GM12878 (cell line): ENCODE measurements around the gene PRR12. TPM values are rescaled to one million over a fixed set of nuclear protein-coding genes. Genes with fewer than 3 reads are reported as not detected.

Experiments
- ATAC-seq: fragments of 200-7000 bp; cut with Tn5 transposase; 3 replicates; pipeline ENCODE4 v1.9.1; 2020; ENCODE audit warnings: mild to moderate bottlenecking, moderate library complexity
- BruUV-seq: library from RNA; stranded (reverse); fragments of 400-500 nt; replicated peaks from 2 replicates; lab custom pipeline; 2021; lab: Mats Ljungman, UMichigan
- CTCF ChIA-PET: fragments of 300-600 bp; sonication (Branson Sonifier 250); formaldehyde crosslinking; extraction: SDS; loops from one replicate; lab custom pipeline; 2021; ENCODE audit warnings: inconsistent platforms; lab: Yijun Ruan, JAX
- POLR2A ChIA-PET: fragments of 350-600 bp; formaldehyde crosslinking; extraction: SDS; loops from one replicate; lab custom pipeline; 2021; ENCODE audit warnings: inconsistent platforms; lab: Charles Lee
- RAD21 ChIA-PET: fragments of 300-600 bp; sonication (Branson Sonifier 250); formaldehyde crosslinking; loops from one replicate; lab custom pipeline; 2023; ENCODE audit warnings: antibody characterized with exemption; ENCODE audit not compliant: unreplicated experiment; lab: Charles Lee
- SMC1A ChIA-PET: fragments of 300-600 bp; sonication (Branson Sonifier 250); formaldehyde crosslinking; loops from one replicate; lab custom pipeline; 2023; ENCODE audit not compliant: unreplicated experiment, uncharacterized antibody; lab: Charles Lee
- DNase-seq: peaks from one replicate; pipeline ENCODE4 v3.0.0-alpha.2; 2011; ENCODE audit warnings: low read depth, low spot score
- FAIRE-seq: peaks from 3 replicates; lab custom pipeline; 2011; peaks lifted over from hg19 to GRCh38; lab: Jason Lieb, UNC
- H2AFZ ChIP-seq: 2 replicates; pipeline ENCODE4 v1.6.0; 2011; ENCODE audit warnings: low read depth, low read length, control low read depth; ENCODE audit not compliant: control insufficient read depth
- H3K27ac ChIP-seq: 2 replicates; pipeline ENCODE4 v1.5.1; 2011; ENCODE audit warnings: control low read depth; ENCODE audit not compliant: control insufficient read depth, insufficient read depth
- H3K27me3 ChIP-seq, 2 experiments: replicated peaks in 1 of 2; 2 replicates each; pipeline versions ENCODE4 v1.6.0 to v1.6.1; 2011; ENCODE audit warnings: low read length in 1 of 2; ENCODE audit not compliant: control insufficient read depth in 2 of 2, insufficient read depth in 2 of 2
- H3K36me3 ChIP-seq, 2 experiments: 2 replicates each; pipeline ENCODE4 v1.5.1; 2011; ENCODE audit warnings: low read length in 1 of 2; ENCODE audit not compliant: control insufficient read depth in 2 of 2, insufficient read depth in 2 of 2
- H3K4me1 ChIP-seq: 2 replicates; pipeline ENCODE4 v1.6.1; 2011; ENCODE audit warnings: mild to moderate bottlenecking, low read length, moderate library complexity, mixed read lengths; ENCODE audit not compliant: control insufficient read depth, insufficient read depth
- H3K4me2 ChIP-seq: 2 replicates; pipeline ENCODE4 v1.6.0; 2011; ENCODE audit warnings: control low read depth; ENCODE audit not compliant: control insufficient read depth, insufficient read depth
- H3K4me3 ChIP-seq: fragments of 200-600 bp; sonication (generic); 2 replicates; pipeline ENCODE4 v1.5.1; 2016
- H3K79me2 ChIP-seq: 2 replicates; pipeline ENCODE4 v1.6.0; 2011; ENCODE audit warnings: low read length; ENCODE audit not compliant: control insufficient read depth, insufficient read depth
- H3K9ac ChIP-seq: 2 replicates; pipeline ENCODE4 v1.8.0; 2011; ENCODE audit warnings: low read length, control low read depth, mixed read lengths; ENCODE audit not compliant: control insufficient read depth, insufficient read depth
- H3K9me3 ChIP-seq: replicated peaks from 3 replicates; pipeline ENCODE4 v1.5.1; 2011; ENCODE audit warnings: mild to moderate bottlenecking, low read length; ENCODE audit not compliant: control insufficient read depth, insufficient read depth
- H4K20me1 ChIP-seq: 2 replicates; pipeline ENCODE4 v1.6.0; 2011; ENCODE audit not compliant: control insufficient read depth, insufficient read depth
- ATF3 ChIP-seq: IDR thresholded peaks from 2 replicates; pipeline ENCODE4 v1.6.1; 2011; ENCODE audit warnings: low read depth, mild to moderate bottlenecking, low read length, moderate library complexity, borderline replicate concordance; ENCODE audit errors: extremely low read depth
- E2F4 ChIP-seq: IDR thresholded peaks from 2 replicates; pipeline ENCODE4 v1.6.1; 2012; ENCODE audit warnings: low read depth, low read length, improper control_type of control experiment
- HSF1 ChIP-seq: fragments of 150-350 bp; IDR thresholded peaks from 2 replicates; pipeline ENCODE4 v1.6.1; 2014; ENCODE audit warnings: mild to moderate bottlenecking, low read depth, low read length
- IKZF1 ChIP-seq: fragments of 450-650 bp; conservative IDR thresholded peaks from 2 replicates; pipeline ENCODE4 v1.6.1; 2017; ENCODE audit warnings: antibody characterized with exemption, mild to moderate bottlenecking
- IRF4 ChIP-seq: IDR thresholded peaks from 2 replicates; pipeline ENCODE4 v1.6.1; 2011; ENCODE audit warnings: low read depth, low read length
- MAX ChIP-seq: IDR thresholded peaks from 2 replicates; pipeline ENCODE4 v1.6.1; 2012; ENCODE audit warnings: low read depth, low read length, improper control_type of control experiment
- PBX3 ChIP-seq: IDR thresholded peaks from 2 replicates; pipeline ENCODE4 v1.6.1; 2011; ENCODE audit warnings: mild to moderate bottlenecking, low read depth, low read length, moderate library complexity; ENCODE audit not compliant: insufficient replicate concordance
- RB1 ChIP-seq: fragments of 450-650 bp; formaldehyde crosslinking; IDR thresholded peaks from 2 replicates; pipeline ENCODE4 v1.6.1; 2017; ENCODE audit warnings: mild to moderate bottlenecking, borderline replicate concordance
- SIN3A ChIP-seq: IDR thresholded peaks from 2 replicates; pipeline ENCODE4 v1.6.1; 2012; ENCODE audit warnings: low read depth, low read length, improper control_type of control experiment
- SPI1 ChIP-seq: IDR thresholded peaks from 2 replicates; pipeline ENCODE4 v1.6.1; 2011; ENCODE audit warnings: low read depth, mild to moderate bottlenecking, low read length, moderate library complexity, borderline replicate concordance; ENCODE audit not compliant: insufficient read depth
- TBL1XR1 ChIP-seq: IDR thresholded peaks from 2 replicates; pipeline ENCODE4 v1.6.1; 2012; ENCODE audit warnings: low read depth, low read length, improper control_type of control experiment
- TCF12 ChIP-seq: IDR thresholded peaks from 2 replicates; pipeline ENCODE4 v1.6.1; 2011; ENCODE audit warnings: low read depth, mild to moderate bottlenecking, low read length
- YBX1 ChIP-seq: fragments of 450-650 bp; IDR thresholded peaks from 2 replicates; pipeline ENCODE4 v1.6.1; 2016; ENCODE audit warnings: antibody characterized with exemption
- ZBED1 ChIP-seq: IDR thresholded peaks from 2 replicates; pipeline ENCODE4 v1.6.1; 2016; ENCODE audit warnings: borderline replicate concordance
- ZBTB11 ChIP-seq: fragments of 450-650 bp; formaldehyde crosslinking; IDR thresholded peaks from 2 replicates; pipeline ENCODE4 v1.5.0; 2022; ENCODE audit warnings: mild to moderate bottlenecking, missing genetic modification characterization
- ZNF207 ChIP-seq: fragments of 450-650 bp; IDR thresholded peaks from 2 replicates; pipeline ENCODE4 v1.6.1; 2014; ENCODE audit warnings: antibody characterized with exemption, mild to moderate bottlenecking, borderline replicate concordance
- WGBS: methylation state at CpG from one replicate; pipeline ENCODE4 v1.1.6; 2016; ENCODE audit warnings: low lambda C conversion rate; ENCODE audit not compliant: insufficient replicate concordance, insufficient coverage; ENCODE audit errors: missing lambda C conversion rate; 5-methylcytosine and 5-hydroxymethylcytosine counted together
- in situ Hi-C: fragments of 300-500 bp; cut with MboI; formaldehyde crosslinking; loops from 9 replicates; pipeline ENCODE4 v1.14.3; 2018; ENCODE audit warnings: mixed read lengths
- intact Hi-C: fragments of 100-400 bp; cut with micrococcal nuclease; formaldehyde crosslinking; loops from one replicate; pipeline ENCODE4 v1.14.2; 2022; ENCODE audit not compliant: unreplicated experiment
- polyA plus RNA-seq, 11 experiments: library from polyadenylated mRNA; depleted of rRNA in 4 of 11; unstranded in 6 of 11; stranded (reverse) in 5 of 11; fragments of >200 nt; fragmentation: Nextera tagmentation in 4 of 11; fragmentation: Illumina TruSeq in 1 of 11; extraction: Ambion mirVana in 4 of 11; extraction: Trizol in 1 of 11; gene quantifications; 1 replicate in 1 of 11; 2 replicates in 10 of 11; pipeline versions ENCODE4 v1.2.1 to v1.2.3, GENCODE V29; 2011 to 2016; ENCODE audit warnings: inconsistent platforms in 2 of 11, missing spikeins in 2 of 11, low read depth in 1 of 11
- total RNA-seq, 4 experiments: library from RNA; depleted of rRNA in 3 of 4; stranded (reverse); fragments of >200 nt in 3 of 4; fragmentation: Illumina TruSeq in 1 of 4; extraction: Trizol in 1 of 4; gene quantifications; 2 replicates each; pipeline versions ENCODE4 v1.2.1 to v1.2.3, GENCODE V29; 2013 to 2021

The PRR12 gene
- total and polyA plus RNA-seq, 10 of the 15 experiments (the other 5 are each of a cell fraction or from before 2014, with no cell fraction given), result 0.02 to 25.3 (median 1.6) TPM

- intact Hi-C loops, result loop anchor here (2.0 kb wide), 1 partner anchor 22 kb away; the partner anchor contains the start of gene SCAF1
- no peak for ATAC-seq
- H3K9ac ChIP-seq, result peak overlapping the region; percentile 97
- H3K27ac ChIP-seq, result peak overlapping the region; percentile 91
- ChIA-PET POLR2A (interaction anchor here (0.6 to 6.0 kb wide), 10 partner anchors 12 to 329 kb away, joined by 3 to 126 read pairs (median 5); partner anchors contain the start of genes AP2A1, NOSIP, PRMT1 and PRRG2), SMC1A (interaction anchor here (1.7 to 2.2 kb wide), 5 partner anchors 11 to 72 kb away, joined by 4 to 9 read pairs (median 7); partner anchors contain the start of gene RRAS), CTCF (interaction anchor here (0.6 to 5.5 kb wide), 6 partner anchors 11 to 707 kb away, joined by 3 to 80 read pairs (median 8); partner anchors contain the start of genes PRMT1, PRRG2 and SCAF1), RAD21 (interaction anchor here (0.8 to 3.4 kb wide), 8 partner anchors 10 to 75 kb away, joined by 3 to 34 read pairs (median 6); partner anchors contain the start of genes PRMT1, RRAS and SCAF1)
- DNase-seq, result no peak
- peaks cover 14% of the 10 kb centered on the region for H3K4me1 ChIP-seq
- H3K36me3 ChIP-seq, result peaks cover 12 to 17% of the 10 kb centered on the region in 2 experiments
- peak overlapping the region; percentile 99 for H3K4me3 ChIP-seq
- 0% methylated on average over 7 of the region's 7 CpGs for WGBS
- no peaks in the 10 kb centered on the region for H3K9me3 ChIP-seq
- H3K79me2 ChIP-seq, result peaks cover 36% of the 10 kb centered on the region
- H3K27me3 ChIP-seq, result no peaks in the 10 kb centered on the region
- peak overlapping the region; percentile 91 for H2AFZ ChIP-seq
- in situ Hi-C loops, result loop anchor here (5.0 kb wide), 1 partner anchor 168 kb away; the partner anchor contains the start of gene RPS11
- no TSS peak for BruUV-seq
- FAIRE-seq, result no peak
- H4K20me1 ChIP-seq, result peaks cover 4% of the 10 kb centered on the region
- H3K4me2 ChIP-seq, result peak overlapping the region; percentile 91
- TF ChIP-seq TCF12 (no peak), PBX3 (no peak), MAX (no peak), ATF3 (no peak), E2F4 (no peak), ZNF207 (no peak), IKZF1 (no peak), IRF4 (no peak), SPI1 (no peak), SIN3A (no peak), HSF1 (no peak), ZBED1 (no peak), YBX1 (no peak), ZBTB11 (CRISPR knock-in tag) (no peak), TBL1XR1 (no peak), RB1 (no peak)
Observed at GRCh38 chr19:49665036-49665350, 74.0 kb downstream of the PRR12 start.
